ENCODE results near the gene RTBDN.

RTBDN gene

GRCh38 chr19:12794196-12794941 is 40.0 kb downstream of the RTBDN start:
- Histone ChIP-seq H3K4me1 (ENCODE audit: control insufficient read depth, insufficient read depth, low read length) (peaks cover 21% of the 10 kb centered on the region), H3K9ac (ENCODE audit: low read length) (peak overlapping the region; percentile 99), H3K36me3 (ENCODE audit: control insufficient read depth, insufficient read depth, low read length, severe bottlenecking) (peaks cover 5% of the 10 kb centered on the region), H3K4me3 (ENCODE audit: low read length) (peak overlapping the region; percentile 99), H3K27me3 (replicated peaks; ENCODE audit: control insufficient read depth, insufficient read depth, low read length) (no peaks in the 10 kb centered on the region), H3K9me3 (ENCODE audit: control insufficient read depth, low read length) (no peaks in the 10 kb centered on the region)
- no peak for DNase-seq (ENCODE audit: low read depth)

- no peaks in the 10 kb centered on the region for H3K27me3 ChIP-seq (replicated peaks; ENCODE audit: control insufficient read depth, insufficient read depth, low read length)
- no peaks in the 10 kb centered on the region for H3K9me3 ChIP-seq (ENCODE audit: control insufficient read depth, low read length)
- peak; percentile 97 for DNase-seq (ENCODE audit: low read depth)
- peak overlapping the region; percentile 99 for H3K4me3 ChIP-seq (ENCODE audit: low read length)
- peak overlapping the region; percentile 99 for H3K9ac ChIP-seq (ENCODE audit: low read length)
- peaks cover 29% of the 10 kb centered on the region for H3K4me1 ChIP-seq (ENCODE audit: control insufficient read depth, insufficient read depth, low read length)
- H3K36me3 ChIP-seq (ENCODE audit: control insufficient read depth, insufficient read depth, low read length, severe bottlenecking), result peaks cover under 1% of the 10 kb centered on the region
These were observed 40.8 kb downstream of the RTBDN start for GRCh38 chr19:12793290-12794195.

DNA sequence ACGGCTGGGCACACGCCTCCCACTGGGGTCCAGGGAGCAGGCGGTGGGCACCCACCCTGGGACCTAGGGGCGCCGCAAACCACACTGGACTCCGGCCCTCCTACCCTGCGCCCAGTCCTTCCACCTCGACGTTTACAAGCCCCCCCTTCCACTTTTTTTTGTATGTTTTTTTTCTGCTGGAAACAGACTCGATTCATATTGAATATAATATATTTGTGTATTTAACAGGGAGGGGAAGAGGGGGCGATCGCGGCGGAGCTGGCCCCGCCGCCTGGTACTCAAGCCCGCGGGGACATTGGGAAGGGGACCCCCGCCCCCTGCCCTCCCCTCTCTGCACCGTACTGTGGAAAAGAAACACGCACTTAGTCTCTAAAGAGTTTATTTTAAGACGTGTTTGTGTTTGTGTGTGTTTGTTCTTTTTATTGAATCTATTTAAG is 41.5 kb downstream of the RTBDN start:
- Histone ChIP-seq H3K4me3 (ENCODE audit: low read length) (peak overlapping the region; percentile 99), H3K9me3 (ENCODE audit: control insufficient read depth, low read length) (no peaks in the 10 kb centered on the region), H3K4me1 (ENCODE audit: control insufficient read depth, insufficient read depth, low read length) (peaks cover 36% of the 10 kb centered on the region), H3K27me3 (replicated peaks; ENCODE audit: control insufficient read depth, insufficient read depth, low read length) (no peaks in the 10 kb centered on the region), H3K36me3 (ENCODE audit: control insufficient read depth, insufficient read depth, low read length, severe bottlenecking) (no peaks in the 10 kb centered on the region), H3K9ac (ENCODE audit: low read length) (peak overlapping the region; percentile 99)
- DNase-seq (ENCODE audit: low read depth), result no peak

GRCh38 chr19:12792051-12792852 is 42.1 kb downstream of the RTBDN start:
- peak; percentile 66 for DNase-seq (ENCODE audit: low read depth)

GRCh38 chr19:12791345-12792050 is 42.9 kb downstream of the RTBDN start, which contains the start of gene JUNB:
Gene JUNB, plus strand, starts transcription at chr19:12791486. Its CDS starts 286 bp downstream, at chr19:12791772.
- Histone ChIP-seq H3K27me3 (replicated peaks; ENCODE audit: control insufficient read depth, insufficient read depth, low read length) (no peaks in the 10 kb centered on the region), H3K4me1 (ENCODE audit: control insufficient read depth, insufficient read depth, low read length) (peaks cover 48% of the 10 kb centered on the region), H3K9me3 (ENCODE audit: control insufficient read depth, low read length) (no peaks in the 10 kb centered on the region), H3K9ac (ENCODE audit: low read length) (peak within 1 kb of the TSS; percentile 99), H3K4me3 (ENCODE audit: low read length) (peak within 1 kb of the TSS; percentile 99), H3K36me3 (ENCODE audit: control insufficient read depth, insufficient read depth, low read length, severe bottlenecking) (no peaks in the 10 kb centered on the region)
- peak; percentile 98 for DNase-seq (ENCODE audit: low read depth)

More at GRCh38 chr19:12792051-12792852, 42.1 kb downstream of the RTBDN start:
- Histone ChIP-seq H3K4me1 (ENCODE audit: control insufficient read depth, insufficient read depth, low read length) (peaks cover 41% of the 10 kb centered on the region), H3K9ac (ENCODE audit: low read length) (peak overlapping the region; percentile 99), H3K36me3 (ENCODE audit: control insufficient read depth, insufficient read depth, low read length, severe bottlenecking) (no peaks in the 10 kb centered on the region), H3K4me3 (ENCODE audit: low read length) (peak overlapping the region; percentile 99), H3K9me3 (ENCODE audit: control insufficient read depth, low read length) (no peaks in the 10 kb centered on the region), H3K27me3 (replicated peaks; ENCODE audit: control insufficient read depth, insufficient read depth, low read length) (no peaks in the 10 kb centered on the region)

DNA sequence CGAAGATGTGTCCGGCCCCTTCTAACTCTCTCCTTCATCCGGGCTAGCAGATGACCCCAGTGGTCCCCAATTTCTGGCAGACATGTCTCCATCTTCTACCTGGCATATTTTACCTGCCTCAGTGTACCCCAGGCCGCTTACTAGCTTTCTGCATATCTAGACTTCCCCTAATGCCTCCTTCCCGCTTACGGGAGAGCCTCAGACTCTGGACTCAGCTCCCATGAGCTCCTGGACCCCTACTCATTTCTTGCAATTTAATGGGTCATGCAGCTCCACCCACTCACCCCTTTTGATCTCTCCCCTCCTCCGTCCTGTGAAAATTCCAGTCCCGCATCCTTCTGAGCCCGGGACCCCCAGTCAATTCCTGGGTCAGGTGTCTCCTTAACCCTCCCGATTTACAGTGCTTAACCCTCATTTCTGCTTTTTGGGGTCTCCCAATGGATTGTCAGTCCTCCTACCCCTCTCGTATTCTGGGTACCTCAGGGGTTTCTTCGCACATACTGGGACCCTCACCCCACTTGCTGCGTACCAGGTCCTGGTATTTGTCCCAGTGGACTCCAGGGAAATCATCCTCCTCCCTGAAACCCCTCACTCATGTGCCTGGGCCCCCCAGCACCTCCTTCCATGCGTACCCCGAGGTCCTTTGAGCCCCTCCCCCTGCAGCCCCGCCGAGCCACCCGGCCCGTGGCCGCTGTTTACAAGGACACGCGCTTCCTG is 43.6 kb downstream of the RTBDN start:
- H3K4me1 ChIP-seq (ENCODE audit: control insufficient read depth, insufficient read depth, low read length), result peaks cover 47% of the 10 kb centered on the region
- peak overlapping the region; percentile 99 for H3K4me3 ChIP-seq (ENCODE audit: low read length)
- H3K27me3 ChIP-seq (replicated peaks; ENCODE audit: control insufficient read depth, insufficient read depth, low read length), result no peaks in the 10 kb centered on the region
- no peaks in the 10 kb centered on the region for H3K9me3 ChIP-seq (ENCODE audit: control insufficient read depth, low read length)
- H3K9ac ChIP-seq (ENCODE audit: low read length), result peak overlapping the region; percentile 99
- peak; percentile 52 for DNase-seq (ENCODE audit: low read depth)
- no peaks in the 10 kb centered on the region for H3K36me3 ChIP-seq (ENCODE audit: control insufficient read depth, insufficient read depth, low read length, severe bottlenecking)

DNA sequence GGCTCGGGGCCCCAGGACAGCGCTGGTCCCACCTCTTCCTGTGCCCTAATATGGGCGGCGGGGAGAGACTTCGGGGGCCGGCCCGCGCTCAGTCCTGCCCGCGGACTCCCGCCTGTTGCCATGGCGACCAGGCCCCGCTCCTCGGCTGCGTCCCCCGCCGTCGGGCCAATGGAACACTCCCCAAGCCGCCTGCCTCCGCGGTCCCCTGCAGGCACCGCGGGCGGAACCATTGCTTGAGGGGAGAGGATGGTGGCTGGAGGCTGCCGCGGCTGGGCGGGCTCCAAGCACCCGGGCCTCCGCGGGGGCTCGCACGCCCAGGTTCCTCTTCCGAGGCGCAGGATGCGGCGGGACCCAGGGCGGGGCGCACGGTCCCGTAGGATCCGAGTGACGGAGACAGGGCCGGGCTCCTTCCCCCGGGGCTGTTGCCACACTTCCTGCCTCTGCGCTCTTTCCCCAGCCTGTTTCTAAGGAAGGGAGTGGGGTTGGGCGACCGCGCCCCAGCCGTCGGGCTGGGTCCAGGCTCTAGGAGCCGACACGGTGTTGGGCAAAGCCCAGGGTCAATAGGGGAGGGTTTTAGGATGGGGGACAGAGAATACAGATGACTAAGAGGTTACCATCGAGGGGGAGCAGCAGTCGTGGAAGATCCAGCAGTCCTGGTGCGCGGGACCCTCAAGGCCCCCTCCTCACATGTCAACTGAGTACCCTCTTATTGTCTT is 44.3 kb downstream of the RTBDN start:
- Histone ChIP-seq H3K4me1 (ENCODE audit: control insufficient read depth, insufficient read depth, low read length) (peaks cover 51% of the 10 kb centered on the region), H3K36me3 (ENCODE audit: control insufficient read depth, insufficient read depth, low read length, severe bottlenecking) (no peaks in the 10 kb centered on the region), H3K9ac (ENCODE audit: low read length) (peak overlapping the region; percentile 99), H3K4me3 (ENCODE audit: low read length) (peak overlapping the region; percentile 99), H3K9me3 (ENCODE audit: control insufficient read depth, low read length) (no peaks in the 10 kb centered on the region), H3K27me3 (replicated peaks; ENCODE audit: control insufficient read depth, insufficient read depth, low read length) (no peaks in the 10 kb centered on the region)
- peak; percentile 98 for DNase-seq (ENCODE audit: low read depth)

DNA sequence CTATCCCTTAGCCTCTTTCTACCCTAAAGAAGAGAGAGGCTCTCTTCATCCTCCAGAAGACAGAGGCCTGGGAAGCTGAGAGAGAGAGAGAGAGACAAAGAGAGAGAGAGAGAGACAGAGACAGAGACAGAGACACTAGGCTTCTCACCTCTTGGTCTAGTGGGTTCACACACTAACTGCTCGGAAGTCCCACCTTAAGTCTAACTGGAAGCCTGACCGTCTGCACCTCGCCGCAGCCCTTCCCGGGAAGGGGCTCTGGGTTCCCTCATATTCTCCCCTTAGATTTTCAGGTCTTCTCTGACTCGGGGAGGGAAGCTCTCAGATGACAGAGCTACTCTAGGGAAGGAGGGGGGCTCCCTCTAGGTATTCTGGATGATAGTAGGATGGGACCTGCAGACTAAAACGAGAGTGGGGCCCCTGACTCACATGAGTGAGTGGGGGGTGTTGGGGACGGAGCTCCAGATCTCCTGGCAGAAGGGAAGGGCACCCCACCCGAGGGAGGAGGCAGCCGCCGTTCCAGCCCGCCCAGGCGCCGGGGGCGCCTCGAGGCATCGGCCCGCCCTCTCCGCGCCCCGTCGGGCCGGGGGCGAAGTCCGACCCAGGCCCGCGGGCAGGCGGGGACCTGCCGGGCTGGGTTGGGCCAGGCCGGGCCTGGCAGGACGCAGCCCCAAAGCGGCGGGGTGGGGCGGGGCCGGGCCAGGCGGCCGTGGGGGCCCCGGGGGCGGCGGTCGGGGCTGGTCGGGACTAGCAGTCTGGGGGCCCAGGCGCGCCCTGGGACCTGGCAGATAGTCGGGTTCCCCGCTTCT is 45.1 kb downstream of the RTBDN start:
- H3K4me1 ChIP-seq (ENCODE audit: control insufficient read depth, insufficient read depth, low read length), result peaks cover 51% of the 10 kb centered on the region
- H3K4me3 ChIP-seq (ENCODE audit: low read length), result peak overlapping the region; percentile 99
- DNase-seq (ENCODE audit: low read depth), result no peak
- H3K36me3 ChIP-seq (ENCODE audit: control insufficient read depth, insufficient read depth, low read length, severe bottlenecking), result no peaks in the 10 kb centered on the region
- no peaks in the 10 kb centered on the region for H3K27me3 ChIP-seq (replicated peaks; ENCODE audit: control insufficient read depth, insufficient read depth, low read length)
- peak overlapping the region; percentile 99 for H3K9ac ChIP-seq (ENCODE audit: low read length)
- no peaks in the 10 kb centered on the region for H3K9me3 ChIP-seq (ENCODE audit: control insufficient read depth, low read length)

- DNase-seq (ENCODE audit: low read depth), result peak; percentile 83
- peak overlapping the region; percentile 99 for H3K9ac ChIP-seq (ENCODE audit: low read length)
- H3K27me3 ChIP-seq (replicated peaks; ENCODE audit: control insufficient read depth, insufficient read depth, low read length), result no peaks in the 10 kb centered on the region
- H3K36me3 ChIP-seq (ENCODE audit: control insufficient read depth, insufficient read depth, low read length, severe bottlenecking), result no peaks in the 10 kb centered on the region
- no peaks in the 10 kb centered on the region for H3K9me3 ChIP-seq (ENCODE audit: control insufficient read depth, low read length)
- peaks cover 49% of the 10 kb centered on the region for H3K4me1 ChIP-seq (ENCODE audit: control insufficient read depth, insufficient read depth, low read length)
- H3K4me3 ChIP-seq (ENCODE audit: low read length), result peak overlapping the region; percentile 78
These were observed 45.7 kb downstream of the RTBDN start for GRCh38 chr19:12788682-12789097.
